ENCODE measurements around the gene CLDN9.

The CLDN9 gene

GRCh38 chr16:3012828-3013420 is at the start of gene CLDN9:
TSS of gene CLDN9 (plus strand) at chr16:3012923. CDS start at chr16:3013363, 440 bp downstream.
- no peak for DNase-seq (ENCODE audit: low read depth in 2 of 2, low spot score in 1 of 2)

- DNase-seq (ENCODE audit: low read depth in 2 of 2, low spot score in 1 of 2): no peak
Observed at GRCh38 chr16:2963074-2963722, 49.5 kb upstream of the CLDN9 start.

GRCh38 chr16:2963723-2964474 is 48.8 kb upstream of the CLDN9 start, which contains the start of gene KREMEN2:
TSS of gene KREMEN2 (plus strand) at chr16:2964275. CDS start at chr16:2964521, 246 bp downstream.
- no peak for DNase-seq (ENCODE audit: low read depth in 2 of 2, low spot score in 1 of 2)

- no peak for DNase-seq (ENCODE audit: low read depth in 2 of 2, low spot score in 1 of 2)
Observed at GRCh38 chr16:2964475-2965336, 48.0 kb upstream of the CLDN9 start.

GRCh38 chr16:2966043-2966807 is 46.5 kb upstream of the CLDN9 start:
- no peak for DNase-seq (ENCODE audit: low read depth in 2 of 2, low spot score in 1 of 2)

- no peak for DNase-seq (ENCODE audit: low read depth in 2 of 2, low spot score in 1 of 2)
Observed at GRCh38 chr16:2966808-2967191, 45.9 kb upstream of the CLDN9 start.

- no peak for DNase-seq (ENCODE audit: low read depth in 2 of 2, low spot score in 1 of 2)
Observed at GRCh38 chr16:2967211-2967631, 45.5 kb upstream of the CLDN9 start.

GRCh38 chr16:2967721-2968161 is 45.0 kb upstream of the CLDN9 start:
- no peak for DNase-seq (ENCODE audit: low read depth in 2 of 2, low spot score in 1 of 2)

GRCh38 chr16:2968368-2968737 is 44.4 kb upstream of the CLDN9 start:
- no peak for DNase-seq (ENCODE audit: low read depth in 2 of 2, low spot score in 1 of 2)

GRCh38 chr16:2968738-2969544 is 43.8 kb upstream of the CLDN9 start, which contains the start of gene PAQR4:
TSS of gene PAQR4 (plus strand) at chr16:2969348. CDS start at chr16:2969675, 327 bp downstream.
- DNase-seq (ENCODE audit: low read depth in 2 of 2, low spot score in 1 of 2): peak in 1 of 2 donors; percentile 44

- peak in 1 of 2 donors; percentile 31 for DNase-seq (ENCODE audit: low read depth in 2 of 2, low spot score in 1 of 2)
Observed at GRCh38 chr16:2969545-2970521, 42.9 kb upstream of the CLDN9 start.

GRCh38 chr16:2970563-2970962 is 42.2 kb upstream of the CLDN9 start:
- no peak for DNase-seq (ENCODE audit: low read depth in 2 of 2, low spot score in 1 of 2)

- DNase-seq (ENCODE audit: low read depth in 2 of 2, low spot score in 1 of 2): no peak
Observed at GRCh38 chr16:2971134-2971984, 41.4 kb upstream of the CLDN9 start.

- no peak for DNase-seq (ENCODE audit: low read depth in 2 of 2, low spot score in 1 of 2)
Observed at GRCh38 chr16:2971985-2972784, 40.5 kb upstream of the CLDN9 start.

GRCh38 chr16:2973093-2973492 is 39.6 kb upstream of the CLDN9 start:
- no peak for DNase-seq (ENCODE audit: low read depth in 2 of 2, low spot score in 1 of 2)

GRCh38 chr16:2973605-2974318 is 39.0 kb upstream of the CLDN9 start:
- no peak for DNase-seq (ENCODE audit: low read depth in 2 of 2, low spot score in 1 of 2)
